SK-N-SH treated with all-trans-retinoic acid at 6 μM for 48 hours (cell line): Measurements from ENCODE around the gene TSHZ2.

ENCODE experiments used
- ATAC-seq: fragments of 200-7000 bp; cut with Tn5 transposase; 3 replicates; pipeline ENCODE4 v1.9.1; 2020; ENCODE audit warnings: mild to moderate bottlenecking, moderate library complexity
- ARNTL ChIP-seq: fragments of 450-650 bp; formaldehyde crosslinking; IDR thresholded peaks from 2 replicates; pipeline ENCODE4 v1.5.0; 2020; ENCODE audit warnings: low read depth, mild to moderate bottlenecking, moderate library complexity, borderline replicate concordance
- BACH2 ChIP-seq: fragments of 250-450 bp; sonication (Bioruptor Pico); IDR thresholded peaks from 2 replicates; pipeline ENCODE4 v1.9.0; 2021; ENCODE audit warnings: mild to moderate bottlenecking, borderline replicate concordance
- CREB5 ChIP-seq: fragments of 250-450 bp; sonication (Bioruptor Pico); IDR thresholded peaks from 2 replicates; pipeline ENCODE4 v1.5.1; 2020; ENCODE audit warnings: low read depth, mild to moderate bottlenecking, moderate library complexity
- CSDC2 ChIP-seq: fragments of 250-450 bp; sonication (Bioruptor Pico); IDR thresholded peaks from 2 replicates; pipeline ENCODE4 v1.5.0; 2020; ENCODE audit warnings: mild to moderate bottlenecking, moderate library complexity
- CSRNP3 ChIP-seq: fragments of 250-450 bp; sonication (Bioruptor Pico); IDR thresholded peaks from 2 replicates; pipeline ENCODE4 v1.5.1; 2021; ENCODE audit warnings: mild to moderate bottlenecking, moderate library complexity
- ESRRG ChIP-seq: fragments of 250-450 bp; sonication (Bioruptor Pico); IDR thresholded peaks from 2 replicates; pipeline ENCODE4 v1.6.1; 2021; ENCODE audit warnings: mild to moderate bottlenecking
- GLIS3 ChIP-seq: fragments of 250-450 bp; sonication (Bioruptor Pico); IDR thresholded peaks from 2 replicates; pipeline ENCODE4 v1.5.0; 2020; ENCODE audit warnings: mild to moderate bottlenecking, moderate library complexity
- ISL1 ChIP-seq: fragments of 250-450 bp; sonication (Bioruptor Pico); IDR thresholded peaks from 2 replicates; pipeline ENCODE4 v2.1.2; 2022; ENCODE audit warnings: mild to moderate bottlenecking, moderate library complexity
- OSR1 ChIP-seq: fragments of 250-450 bp; sonication (Bioruptor Pico); IDR thresholded peaks from 2 replicates; pipeline ENCODE4 v1.8.0; 2022; ENCODE audit warnings: moderate library complexity, mild to moderate bottlenecking, inconsistent platforms
- PATZ1 ChIP-seq: fragments of 250-450 bp; sonication (Bioruptor Pico); IDR thresholded peaks from 2 replicates; pipeline ENCODE4 v1.8.0; 2020; ENCODE audit warnings: mild to moderate bottlenecking, moderate library complexity, borderline replicate concordance
- POU6F1 ChIP-seq: fragments of 250-450 bp; sonication (Bioruptor Pico); IDR thresholded peaks from 2 replicates; pipeline ENCODE4 v1.8.0; 2021; ENCODE audit warnings: low read depth, mild to moderate bottlenecking, moderate library complexity, borderline replicate concordance
- PPARA ChIP-seq: fragments of 250-450 bp; sonication (Bioruptor Pico); IDR thresholded peaks from 2 replicates; pipeline ENCODE4 v1.5.0; 2020; ENCODE audit warnings: mild to moderate bottlenecking, borderline replicate concordance
- RARB ChIP-seq: fragments of 250-450 bp; sonication (Bioruptor Pico); IDR thresholded peaks from 2 replicates; pipeline ENCODE4 v1.8.0; 2021; ENCODE audit warnings: mild to moderate bottlenecking, moderate library complexity
- SNAI2 ChIP-seq: fragments of 250-450 bp; sonication (Bioruptor Pico); IDR thresholded peaks from 2 replicates; pipeline ENCODE4 v1.5.0; 2020; ENCODE audit warnings: mild to moderate bottlenecking, moderate library complexity
- TCF4 ChIP-seq: fragments of 250-450 bp; sonication (Bioruptor Pico); IDR thresholded peaks from 2 replicates; pipeline ENCODE4 v1.8.0; 2021; ENCODE audit warnings: mild to moderate bottlenecking, moderate library complexity, borderline replicate concordance
- TOX ChIP-seq: fragments of 250-450 bp; sonication (Bioruptor Pico); IDR thresholded peaks from 2 replicates; pipeline ENCODE4 v1.8.0; 2021; ENCODE audit warnings: mild to moderate bottlenecking, moderate library complexity, borderline replicate concordance
- TSHZ2 ChIP-seq: fragments of 250-450 bp; sonication (Bioruptor Pico); IDR thresholded peaks from 2 replicates; pipeline ENCODE4 v1.5.0; 2020; ENCODE audit warnings: mild to moderate bottlenecking, moderate library complexity
- ZC3H10 ChIP-seq: fragments of 250-450 bp; sonication (Bioruptor Pico); IDR thresholded peaks from 2 replicates; pipeline ENCODE4 v1.5.1; 2021; ENCODE audit warnings: mild to moderate bottlenecking, moderate library complexity
- ZFP3 ChIP-seq: fragments of 250-450 bp; sonication (Bioruptor Pico); IDR thresholded peaks from 2 replicates; pipeline ENCODE4 v1.5.0; 2020; ENCODE audit warnings: mild to moderate bottlenecking, moderate library complexity
- ZFP30 ChIP-seq: fragments of 450-650 bp; formaldehyde crosslinking; IDR thresholded peaks from 2 replicates; pipeline ENCODE4 v1.5.0; 2022; ENCODE audit warnings: mild to moderate bottlenecking, moderate library complexity
- ZNF565 ChIP-seq: fragments of 450-650 bp; formaldehyde crosslinking; conservative IDR thresholded peaks from 2 replicates; pipeline ENCODE4 v1.5.0; 2020; ENCODE audit warnings: low read depth, mild to moderate bottlenecking, moderate library complexity
- ZNF70 ChIP-seq: fragments of 450-650 bp; formaldehyde crosslinking; IDR thresholded peaks from 2 replicates; pipeline ENCODE4 v1.5.0; 2020; ENCODE audit warnings: mild to moderate bottlenecking, moderate library complexity
- ZNF8 ChIP-seq: fragments of 450-650 bp; formaldehyde crosslinking; IDR thresholded peaks from 2 replicates; pipeline ENCODE4 v1.5.0; 2020; ENCODE audit warnings: mild to moderate bottlenecking, moderate library complexity

Gene TSHZ2

GRCh38 chr20:53445321-53445731, 473.2 kb downstream of the TSHZ2 start:
- no peak for ATAC-seq
- TF ChIP-seq ZNF70 (CRISPR knock-in tag) = no peak
- no peak for TF ChIP-seq OSR1 (CRISPR knock-in tag)

GRCh38 chr20:53445932-53446331, 473.8 kb downstream of the TSHZ2 start:
- ATAC-seq = no peak
- TF ChIP-seq ZNF70 (CRISPR knock-in tag) (no peak), SNAI2 (CRISPR knock-in tag) (no peak), POU6F1 (no peak), TCF4 (CRISPR knock-in tag) (no peak), PPARA (CRISPR knock-in tag) (no peak), ISL1 (CRISPR knock-in tag) (no peak), CSRNP3 (CRISPR knock-in tag) (no peak), BACH2 (CRISPR knock-in tag) (no peak), CSDC2 (no peak), TOX (CRISPR knock-in tag) (no peak), ZNF8 (CRISPR knock-in tag) (no peak), GLIS3 (CRISPR knock-in tag) (no peak), ZNF565 (CRISPR knock-in tag) (no peak), ZFP3 (CRISPR knock-in tag) (no peak), ZC3H10 (CRISPR knock-in tag) (no peak), ZFP30 (CRISPR knock-in tag) (no peak), ESRRG (CRISPR knock-in tag) (no peak), TSHZ2 (CRISPR knock-in tag) (no peak), ARNTL (CRISPR knock-in tag) (no peak), RARB (CRISPR knock-in tag) (no peak)

- ATAC-seq = no peak
- TF ChIP-seq ZNF70 (CRISPR knock-in tag) = no peak
- TF ChIP-seq PPARA (CRISPR knock-in tag) = no peak
- no peak for TF ChIP-seq CSRNP3 (CRISPR knock-in tag)
- TF ChIP-seq SNAI2 (CRISPR knock-in tag) = no peak
- TF ChIP-seq ISL1 (CRISPR knock-in tag) = no peak
- TF ChIP-seq ARNTL (CRISPR knock-in tag) = no peak
- TF ChIP-seq BACH2 (CRISPR knock-in tag) = no peak
- no peak for TF ChIP-seq ZFP3 (CRISPR knock-in tag)
- TF ChIP-seq PATZ1 = no peak
- TF ChIP-seq TCF4 (CRISPR knock-in tag) = no peak
- no peak for TF ChIP-seq OSR1 (CRISPR knock-in tag)
- no peak for TF ChIP-seq ZNF565 (CRISPR knock-in tag)
- TF ChIP-seq CREB5 (CRISPR knock-in tag) = no peak
- TF ChIP-seq RARB (CRISPR knock-in tag) = no peak
- TF ChIP-seq ZC3H10 (CRISPR knock-in tag) = no peak
- TF ChIP-seq ZFP30 (CRISPR knock-in tag) = no peak
- no peak for TF ChIP-seq GLIS3 (CRISPR knock-in tag)
- TF ChIP-seq POU6F1 = no peak
These were observed 475.2 kb downstream of the TSHZ2 start for GRCh38 chr20:53447316-53447715.
